PC-9 (cell line): ENCODE measurements around the gene FNDC3B.

ENCODE experiments used
- CTCF ChIP-seq: fragments of 200-600 bp; sonication (generic); conservative IDR thresholded peaks from 2 replicates; pipeline ENCODE4 v1.6.1; 2017; ENCODE audit warnings: mixed run types, antibody characterized with exemption, mild to moderate bottlenecking, moderate library complexity
- EZH2 ChIP-seq: fragments of 200-600 bp; sonication (generic); IDR thresholded peaks from 2 replicates; pipeline ENCODE4 v1.8.0; 2017; ENCODE audit warnings: antibody characterized with exemption, low read depth

- TF ChIP-seq CTCF (no peak), EZH2 (no peak)
These were observed 127.5 kb downstream of the FNDC3B start for GRCh38 chr3:172166890-172167289.
